Activated CD4-positive, CD25-positive, alpha-beta regulatory T cell treated with anti-CD3 and anti-CD28 coated beads, Interleukin-2, amount 50 U/mL, for 24 hours (primary cell): ENCODE measurements around the gene ILRUN.
"Not testable (repeated sequence)": the region's sequence is repeated elsewhere in the genome, so short reads cannot be mapped to it uniquely, and the experiment has no call there.

Experiments
- ATAC-seq, 2 donors: fragments of 150-1000 bp; cut with Tn5 transposase; one replicate each; pipeline ENCODE4 v1.10.0; 2021; ENCODE audit warnings: mild to moderate bottlenecking in 1 of 2, moderate library complexity in 1 of 2

ILRUN gene

GRCh38 chr6:34696739-34697543 is at the start of gene ILRUN:
TSS of gene ILRUN (minus strand) at chr6:34696767. CDS start at chr6:34696603, 164 bp downstream.
- ATAC-seq = peak; percentile 77 to 83

GRCh38 chr6:34745277-34746103 is 48.9 kb upstream of the ILRUN start:
- ATAC-seq = no peak

- not testable (repeated sequence) for ATAC-seq
Observed at GRCh38 chr6:34744294-34744647, 47.7 kb upstream of the ILRUN start.

- ATAC-seq = no peak
Observed at GRCh38 chr6:34743625-34744293, 47.2 kb upstream of the ILRUN start.

- no peak for ATAC-seq
Observed at GRCh38 chr6:34742094-34742493, 45.5 kb upstream of the ILRUN start.

GRCh38 chr6:34736823-34737222 is 40.3 kb upstream of the ILRUN start:
- peak in 1 of 2 donors; percentile 35 for ATAC-seq

- no peak for ATAC-seq
Observed at GRCh38 chr6:34731393-34732060, 35.0 kb upstream of the ILRUN start.

- no peak for ATAC-seq
Observed at GRCh38 chr6:34729631-34730470, 33.3 kb upstream of the ILRUN start.

GRCh38 chr6:34726055-34726454 is 29.5 kb upstream of the ILRUN start:
- ATAC-seq = no peak

- ATAC-seq = no peak
Observed at GRCh38 chr6:34723203-34723602, 26.6 kb upstream of the ILRUN start.

GRCh38 chr6:34722451-34722850 is 25.9 kb upstream of the ILRUN start:
- ATAC-seq = no peak

GRCh38 chr6:34720160-34720559 is 23.6 kb upstream of the ILRUN start:
- not testable (repeated sequence) for ATAC-seq

- not testable (repeated sequence) for ATAC-seq
Observed at GRCh38 chr6:34719646-34720045, 23.1 kb upstream of the ILRUN start.

- no peak for ATAC-seq
Observed at GRCh38 chr6:34718976-34719375, 22.4 kb upstream of the ILRUN start.

- ATAC-seq = no peak
Observed at GRCh38 chr6:34717466-34717865, 20.9 kb upstream of the ILRUN start.

GRCh38 chr6:34714663-34715062 is 18.1 kb upstream of the ILRUN start:
- ATAC-seq = no peak

GRCh38 chr6:34712881-34713280 is 16.3 kb upstream of the ILRUN start:
- ATAC-seq = not testable (repeated sequence)

GRCh38 chr6:34709386-34709785 is 12.8 kb upstream of the ILRUN start:
- ATAC-seq = no peak

GRCh38 chr6:34705241-34705640 is 8.7 kb upstream of the ILRUN start:
- no peak for ATAC-seq

- no peak for ATAC-seq
Observed at GRCh38 chr6:34701199-34701598, 4.6 kb upstream of the ILRUN start.

GRCh38 chr6:34697904-34698559 is 1.5 kb upstream of the ILRUN start:
- no peak for ATAC-seq

GRCh38 chr6:34697544-34697836 is 923 bp upstream of the ILRUN start:
- ATAC-seq = no peak
